B cell (primary cell): ENCODE results near the gene HOXA5. TPM values are rescaled to one million over a fixed set of nuclear protein-coding genes. Genes with fewer than 3 reads are reported as not detected.

Source experiments
- ATAC-seq: fragments of 200-7000 bp; cut with Tn5 transposase; one replicate; pipeline ENCODE4 v1.10.0; 2021; ENCODE audit warnings: low read depth, mild to moderate bottlenecking, moderate number of reproducible peaks, moderate library complexity
- CTCF ChIA-PET: fragments of 350-600 bp; sonication (Branson Sonifier 250); formaldehyde crosslinking; loops from one replicate; lab custom pipeline; 2021; ENCODE audit warnings: antibody characterized with exemption, inconsistent platforms; lab: Charles Lee
- POLR2A ChIA-PET: fragments of 350-600 bp; sonication (Branson Sonifier 250); formaldehyde crosslinking; loops from one replicate; lab custom pipeline; 2021; ENCODE audit warnings: antibody characterized with exemption; lab: Charles Lee
- DNase-seq: peaks from one replicate; pipeline ENCODE4 v3.0.0; 2013
- H2AFZ ChIP-seq: 2 replicates; pipeline ENCODE4 v1.6.1; 2012; ENCODE audit warnings: mild to moderate bottlenecking, low read depth, low read length; ENCODE audit not compliant: insufficient read depth, poor library complexity, severe bottlenecking
- H3K27ac ChIP-seq, 2 donors: 1 replicate in 1 of 2; 2 replicates in 1 of 2; pipeline ENCODE4 v1.5.1; 2012 to 2013; ENCODE audit warnings: low read length in 2 of 2, mild to moderate bottlenecking in 2 of 2, moderate library complexity in 1 of 2
- H3K27me3 ChIP-seq, 4 experiments: fragments of 200-600 bp in 1 of 4; sonication (generic) in 1 of 4; replicated peaks in 1 of 4; 1 replicate in 2 of 4; 2 replicates in 2 of 4; pipeline versions ENCODE4 v1.6.1 to v1.7.0; 2013 to 2016; ENCODE audit warnings: low read length in 3 of 4, mild to moderate bottlenecking in 2 of 4, mixed read lengths in 1 of 4, moderate library complexity in 1 of 4; ENCODE audit not compliant: insufficient read depth in 4 of 4, control insufficient read depth in 3 of 4; ENCODE audit errors: control extremely low read depth in 1 of 4
- H3K36me3 ChIP-seq, 2 experiments: replicated peaks in 1 of 2; 1 replicate in 1 of 2; 2 replicates in 1 of 2; pipeline versions ENCODE4 v1.6.1 to v1.7.1; 2013; ENCODE audit warnings: low read length in 1 of 2; ENCODE audit not compliant: insufficient read depth in 2 of 2, control insufficient read depth in 1 of 2; ENCODE audit errors: control extremely low read depth in 1 of 2, extremely low read depth in 1 of 2
- H3K4me1 ChIP-seq, 2 donors: fragments of 200-600 bp in 1 of 2; sonication (generic) in 1 of 2; 1 replicate in 1 of 2; 2 replicates in 1 of 2; pipeline versions ENCODE4 v1.5.1 to v1.6.1; 2013 to 2017; ENCODE audit warnings: low read length in 2 of 2; ENCODE audit not compliant: control insufficient read depth in 2 of 2, insufficient read depth in 2 of 2
- H3K4me2 ChIP-seq: replicated peaks from 2 replicates; pipeline ENCODE3; 2012; ENCODE audit warnings: mild to moderate bottlenecking, low read depth, low read length; ENCODE audit not compliant: poor library complexity, severe bottlenecking
- H3K4me3 ChIP-seq, 5 experiments: fragments of 200-600 bp in 1 of 5; sonication (generic) in 1 of 5; 1 replicate in 3 of 5; 2 replicates in 2 of 5; pipeline versions ENCODE4 v1.5.1 to v1.7.0; 2011 to 2016; ENCODE audit warnings: low read length in 4 of 5, mild to moderate bottlenecking in 4 of 5, low read depth in 2 of 5, control low read depth in 1 of 5, moderate library complexity in 1 of 5; ENCODE audit not compliant: insufficient read depth in 1 of 5; ENCODE audit errors: control extremely low read depth in 1 of 5, extremely low read depth in 1 of 5
- H3K79me2 ChIP-seq: fragments of 200-600 bp; sonication (generic); one replicate; pipeline ENCODE4 v1.6.0; 2016; ENCODE audit warnings: low read length; ENCODE audit not compliant: control insufficient read depth, insufficient read depth
- H3K9ac ChIP-seq: fragments of 200-600 bp; sonication (generic); 2 replicates; pipeline ENCODE4 v1.6.1; 2017; ENCODE audit warnings: mild to moderate bottlenecking, low read length, moderate library complexity
- H3K9me3 ChIP-seq, 3 donors: one replicate each; pipeline versions ENCODE4 v1.6.1 to v1.7.1; 2013; ENCODE audit warnings: low read length in 2 of 3; ENCODE audit not compliant: control insufficient read depth in 2 of 3, insufficient read depth in 1 of 3; ENCODE audit errors: control extremely low read depth in 1 of 3
- H4K20me1 ChIP-seq: 2 replicates; pipeline ENCODE4 v1.6.0; 2012; ENCODE audit warnings: mild to moderate bottlenecking, low read length; ENCODE audit not compliant: insufficient read depth, control insufficient read depth, poor library complexity, severe bottlenecking
- H3K27ac Mint-ChIP-seq: one replicate; pipeline ENCODE4 v1.8.0; 2021; ENCODE audit warnings: mixed read lengths
- H3K27me3 Mint-ChIP-seq: one replicate; pipeline ENCODE4 v1.8.0; 2021; ENCODE audit warnings: mixed read lengths
- H3K4me1 Mint-ChIP-seq: one replicate; pipeline ENCODE4 v1.8.0; 2021; ENCODE audit warnings: mixed read lengths
- H3K4me3 Mint-ChIP-seq: one replicate; pipeline ENCODE4 v1.8.0; 2021; ENCODE audit warnings: mixed read lengths
- H3K9me3 Mint-ChIP-seq: one replicate; pipeline ENCODE4 v1.8.0; 2022; ENCODE audit warnings: mixed read lengths; ENCODE audit not compliant: insufficient read depth
- CTCF ChIP-seq: fragments of 200-600 bp; IDR thresholded peaks from one replicate; pipeline ENCODE4 v1.8.0; 2022; ENCODE audit warnings: antibody characterized with exemption, mild to moderate bottlenecking
- EZH2 ChIP-seq: IDR thresholded peaks from 2 replicates; pipeline ENCODE4 v1.6.1; 2012; ENCODE audit warnings: borderline replicate concordance, low read depth, mild to moderate bottlenecking, moderate library complexity, low read length; ENCODE audit not compliant: insufficient read depth, poor library complexity, severe bottlenecking
- WGBS: methylation state at CpG from one replicate; pipeline ENCODE4 v1.1.5; 2013; ENCODE audit warnings: missing lambda C conversion rate; ENCODE audit not compliant: insufficient coverage; 5-methylcytosine and 5-hydroxymethylcytosine counted together
- intact Hi-C: fragments of 100-400 bp; cut with micrococcal nuclease; formaldehyde crosslinking; loops from one replicate; pipeline ENCODE4 v1.10.0; 2022
- polyA plus RNA-seq: library from polyadenylated mRNA; depleted of rRNA; stranded (reverse); fragments of >200 nt; gene quantifications from 2 replicates; pipeline ENCODE4 v1.2.3, GENCODE V29; 2012
- total RNA-seq, 2 donors: library from RNA; stranded (reverse); fragments of 120-200 nt in 1 of 2; gene quantifications; 1 replicate in 1 of 2; 2 replicates in 1 of 2; pipeline versions ENCODE4 v1.2.3 to v1.2.4, GENCODE V29; 2013 to 2022

Gene HOXA5
- total and polyA plus RNA-seq, 2 donors (not counting 1 experiment from before 2014, with no cell fraction given): not detected

GRCh38 chr7:27094304-27095049, 49.0 kb downstream of the HOXA5 start:
- Histone ChIP-seq H3K4me2 (no peak overlapping the region), H3K4me3 (no peak overlapping the region), H3K27me3 (peaks cover 2 to 80% (median 46%) of the 10 kb centered on the region in 4 experiments), H4K20me1 (peaks cover 12% of the 10 kb centered on the region), H3K9ac (no peak overlapping the region), H3K36me3 (no peaks in the 10 kb centered on the region), H3K4me1 (peaks cover 32 to 37% of the 10 kb centered on the region in 2 donors), H3K79me2 (no peaks in the 10 kb centered on the region), H2AFZ (no peak overlapping the region), H3K27ac (no peak overlapping the region), H3K9me3 (peaks cover 0 to 21% (median 0%) of the 10 kb centered on the region in 3 donors)
- CTCF ChIA-PET: interaction anchor here (1.2 kb wide), 1 partner anchor 69 kb away, joined by 3 read pairs; no protein-coding TSS in a partner anchor
- 49% methylated on average over 23 of the region's 29 CpGs for WGBS
- Mint-ChIP-seq H3K27me3 (peaks cover 60% of the 10 kb centered on the region), H3K4me1 (peaks cover 32% of the 10 kb centered on the region), H3K9me3 (no peaks in the 10 kb centered on the region), H3K27ac (no peak overlapping the region), H3K4me3 (peak overlapping the region; percentile 88)
- DNase-seq (peak; percentile 32), ATAC-seq (no peak)
- intact Hi-C loops: loop anchor here (5.0 kb wide), 2 partner anchors 412 to 1232 kb away; no protein-coding TSS in a partner anchor
- POLR2A ChIA-PET: no interaction called here
- TF ChIP-seq CTCF (no peak), EZH2 (no peak)
